K562 (cell line): ENCODE data around the gene SMAD4. TPM values are rescaled to one million over a fixed set of nuclear protein-coding genes. Genes with fewer than 3 reads are reported as not detected.

ENCODE experiments used
- ATAC-seq: fragments of 200-7000 bp; cut with Tn5 transposase; 3 replicates; pipeline ENCODE4 v1.9.1; 2020; ENCODE audit warnings: moderate library complexity
- BruUV-seq: library from RNA; stranded (reverse); fragments of 400-500 nt; replicated peaks from 2 replicates; lab custom pipeline; 2021; lab: Mats Ljungman, UMichigan
- CTCF ChIA-PET: fragments of 300-600 bp; formaldehyde crosslinking; extraction: SDS; loops from one replicate; lab custom pipeline; 2021; ENCODE audit warnings: low intra/inter-chr PET ratio; lab: Yijun Ruan, JAX
- POLR2A ChIA-PET: fragments of 300-600, 350-650 bp; sonication (Branson Sonifier 250); formaldehyde crosslinking; extraction: SDS; loops from one replicate; lab custom pipeline; 2021; ENCODE audit warnings: antibody characterized with exemption, inconsistent platforms; lab: Yijun Ruan, JAX
- DNase-seq, 4 experiments: peaks; one replicate each; pipeline versions ENCODE4 v3.0.0 to v3.0.0-alpha.2; 2011 to 2018; ENCODE audit warnings: low spot score in 3 of 4, mixed read lengths in 3 of 4; ENCODE audit errors: extremely low read depth in 1 of 4
- FAIRE-seq: peaks from 2 replicates; lab custom pipeline; 2011; peaks lifted over from hg19 to GRCh38; lab: Jason Lieb, UNC
- H2AFZ ChIP-seq: 2 replicates; pipeline ENCODE4 v1.6.0; 2011; ENCODE audit warnings: low read depth, low read length, control low read depth, inconsistent platforms
- H3K27ac ChIP-seq: fragments of 200-600 bp; 3 replicates; pipeline ENCODE4 v1.8.0; 2011; ENCODE audit warnings: low read depth, mild to moderate bottlenecking, control low read depth, inconsistent platforms, low read length, moderate library complexity, mixed read lengths; ENCODE audit errors: extremely low read depth
- H3K27me3 ChIP-seq, 2 experiments: fragments of 300-600 bp in 1 of 2; 2 replicates in 1 of 2; 3 replicates in 1 of 2; pipeline versions ENCODE4 v1.6.0 to v1.8.0; 2011; ENCODE audit warnings: inconsistent platforms in 2 of 2, low read length in 2 of 2, mild to moderate bottlenecking in 1 of 2, mixed read lengths in 1 of 2, moderate library complexity in 1 of 2; ENCODE audit not compliant: control insufficient read depth in 2 of 2, insufficient read depth in 2 of 2
- H3K36me3 ChIP-seq: fragments of 300-600 bp; 3 replicates; pipeline ENCODE4 v1.8.0; 2011; ENCODE audit warnings: mild to moderate bottlenecking, low read length, inconsistent platforms; ENCODE audit not compliant: control insufficient read depth, insufficient read depth
- H3K4me1 ChIP-seq, 2 experiments: fragments of 200-600 bp in 1 of 2; replicated peaks in 1 of 2; 2 replicates in 1 of 2; 3 replicates in 1 of 2; pipeline versions ENCODE4 v1.5.1 to v1.8.0; 2011; ENCODE audit warnings: inconsistent platforms in 2 of 2, low read length in 2 of 2, mild to moderate bottlenecking in 1 of 2, mixed read lengths in 1 of 2, moderate library complexity in 1 of 2; ENCODE audit not compliant: control insufficient read depth in 2 of 2, insufficient read depth in 2 of 2
- H3K4me2 ChIP-seq: 2 replicates; pipeline ENCODE4 v1.6.1; 2011; ENCODE audit warnings: low read length, control low read depth, inconsistent platforms, mixed read lengths; ENCODE audit not compliant: insufficient read depth
- H3K4me3 ChIP-seq: fragments of 200-600 bp; sonication (generic), shearing (Covaris generic); 2 replicates; pipeline ENCODE4 v1.5.1; 2016; ENCODE audit warnings: control low read depth, inconsistent platforms
- H3K79me2 ChIP-seq: fragments of 200-600 bp; 3 replicates; pipeline ENCODE4 v1.8.0; 2011; ENCODE audit warnings: low read length, inconsistent platforms; ENCODE audit not compliant: control insufficient read depth, insufficient read depth
- H3K9ac ChIP-seq, 2 experiments: 2 replicates each; pipeline versions ENCODE4 v1.6.0 to v1.6.1; 2011; ENCODE audit warnings: low read depth in 2 of 2, low read length in 2 of 2, control low read depth in 1 of 2, inconsistent platforms in 1 of 2, mild to moderate bottlenecking in 1 of 2, mixed read lengths in 1 of 2; ENCODE audit not compliant: insufficient read depth in 1 of 2
- H3K9me1 ChIP-seq: one replicate; pipeline ENCODE4 v1.6.0; 2011; ENCODE audit warnings: inconsistent platforms, mild to moderate bottlenecking, low read length, moderate library complexity; ENCODE audit not compliant: control insufficient read depth, insufficient read depth
- H3K9me3 ChIP-seq: replicated peaks from 2 replicates; pipeline ENCODE4 v1.5.1; 2011; ENCODE audit warnings: low read depth, low read length, inconsistent platforms; ENCODE audit not compliant: control insufficient read depth, insufficient read depth
- H4K20me1 ChIP-seq: replicated peaks from 2 replicates; pipeline ENCODE4 v1.6.1; 2011; ENCODE audit warnings: low read length, inconsistent platforms, mixed read lengths; ENCODE audit not compliant: control insufficient read depth, insufficient read depth
- CBX8 ChIP-seq: fragments of 200-600 bp; sonication (generic); IDR thresholded peaks from 2 replicates; pipeline ENCODE4 v1.6.1; 2012; ENCODE audit warnings: borderline replicate concordance, mixed run types, low read depth, mild to moderate bottlenecking, moderate library complexity, mixed read lengths, low read length, control low read depth, inconsistent platforms; ENCODE audit not compliant: poor library complexity, severe bottlenecking; ENCODE audit errors: extremely low read depth
- HDAC1 ChIP-seq, 2 experiments: fragments of 450-650 bp; IDR thresholded peaks; 2 replicates each; pipeline ENCODE4 v1.6.1; 2016 to 2017; ENCODE audit warnings: inconsistent platforms in 1 of 2, mild to moderate bottlenecking in 1 of 2, moderate library complexity in 1 of 2
- HDGF ChIP-seq: fragments of 450-650 bp; IDR thresholded peaks from 2 replicates; pipeline ENCODE4 v1.6.1; 2016
- ILK ChIP-seq: fragments of 450-650 bp; IDR thresholded peaks from 2 replicates; pipeline ENCODE4 v1.6.1; 2016; ENCODE audit warnings: missing genetic modification characterization, low read depth, mild to moderate bottlenecking, missing compliant biosample characterization, moderate library complexity, borderline replicate concordance
- LCOR ChIP-seq: sonication (generic); formaldehyde crosslinking; IDR thresholded peaks from 2 replicates; pipeline ENCODE4 v1.8.0; 2022; ENCODE audit warnings: mild to moderate bottlenecking, missing genetic modification reagents
- MTF1 ChIP-seq: fragments of 250-450 bp; sonication (Bioruptor Pico); IDR thresholded peaks from 2 replicates; pipeline ENCODE4 v1.9.0; 2021; ENCODE audit warnings: moderate library complexity, mild to moderate bottlenecking, inconsistent platforms, borderline replicate concordance
- MXI1 ChIP-seq: IDR thresholded peaks from 2 replicates; pipeline ENCODE4 v1.6.1; 2011; ENCODE audit warnings: low read depth, mild to moderate bottlenecking, improper control_type of control experiment, low read length
- NEUROD1 ChIP-seq: fragments of 150-350 bp; IDR thresholded peaks from 2 replicates; pipeline ENCODE4 v1.6.1; 2014; ENCODE audit warnings: borderline replicate concordance, low read length, low read depth; ENCODE audit not compliant: partially characterized antibody
- NFYB ChIP-seq: IDR thresholded peaks from 2 replicates; pipeline ENCODE4 v1.6.1; 2011; ENCODE audit warnings: mild to moderate bottlenecking, moderate library complexity; ENCODE audit not compliant: insufficient read length; ENCODE audit errors: extremely low read depth
- PHF8 ChIP-seq: fragments of 200-600 bp; sonication (generic); IDR thresholded peaks from 2 replicates; pipeline ENCODE4 v1.6.1; 2012; ENCODE audit warnings: mixed run types, mild to moderate bottlenecking, inconsistent platforms, low read length, moderate library complexity, borderline replicate concordance
- SRF ChIP-seq, 2 experiments: fragments of 250-450, 450-650 bp in 1 of 2; sonication (Bioruptor Pico) in 1 of 2; sonication (generic) in 1 of 2; formaldehyde crosslinking; IDR thresholded peaks; 2 replicates each; pipeline versions ENCODE4 v1.5.0 to v1.5.1; 2020 to 2022; ENCODE audit warnings: mild to moderate bottlenecking in 1 of 2, missing genetic modification reagents in 1 of 2
- SRSF9 ChIP-seq: fragments of 200-400 bp; formaldehyde crosslinking; IDR thresholded peaks from 2 replicates; pipeline ENCODE4 v1.6.1; 2017; ENCODE audit warnings: low read depth, low read length, borderline replicate concordance
- U2AF1 ChIP-seq: fragments of 200-400 bp; formaldehyde crosslinking; optimal IDR thresholded peaks from 2 replicates; pipeline ENCODE3; 2017; ENCODE audit warnings: mild to moderate bottlenecking, low read depth, low read length, moderate library complexity
- ZNF12 ChIP-seq: sonication (generic); formaldehyde crosslinking; IDR thresholded peaks from 2 replicates; pipeline ENCODE4 v1.4.0; 2020; ENCODE audit warnings: mild to moderate bottlenecking, missing genetic modification reagents
- ZNF232 ChIP-seq: sonication (generic); formaldehyde crosslinking; IDR thresholded peaks from 2 replicates; pipeline ENCODE4 v1.8.0; 2022; ENCODE audit warnings: mild to moderate bottlenecking, missing genetic modification reagents
- WGBS: fragments of 100-300 bp; shearing (Covaris generic); methylation state at CpG from one replicate; pipeline ENCODE4 v1.1.6; 2016; ENCODE audit warnings: low coverage, mixed read lengths; ENCODE audit not compliant: insufficient coverage; ENCODE audit errors: missing lambda C conversion rate; 5-methylcytosine and 5-hydroxymethylcytosine counted together
- in situ Hi-C: fragments of 300-500 bp; cut with MboI; formaldehyde crosslinking; loops from 4 replicates; pipeline ENCODE4 v1.15.0; 2018; ENCODE audit warnings: inconsistent platforms, mixed read lengths
- intact Hi-C: fragments of 100-400 bp; cut with micrococcal nuclease; formaldehyde crosslinking; loops from 2 replicates; pipeline ENCODE4 v1.14.2; 2022
- polyA plus RNA-seq, 8 experiments: library from polyadenylated mRNA; depleted of rRNA in 4 of 8; stranded (reverse) in 5 of 8; unstranded in 3 of 8; fragments of >200 nt; fragmentation: Nextera tagmentation in 2 of 8; fragmentation: Illumina TruSeq in 1 of 8; extraction: Ambion mirVana in 2 of 8; extraction: Trizol in 1 of 8; gene quantifications; 2 replicates each; pipeline versions ENCODE4 v1.2.1 to v1.2.3, GENCODE V29; 2011 to 2014; ENCODE audit warnings: inconsistent platforms in 1 of 8, missing spikeins in 1 of 8
- total RNA-seq, 7 experiments: library from RNA; depleted of rRNA in 6 of 7; stranded (reverse); fragments of >200 nt in 6 of 7; fragmentation: Illumina TruSeq in 2 of 7; extraction: Trizol in 2 of 7; gene quantifications; 2 replicates each; pipeline versions ENCODE4 v1.2.1 to v1.2.3, GENCODE V29; 2011 to 2021; ENCODE audit warnings: low replicate concordance in 1 of 7
- TF ChIP-seq, protein P1 (sequence below), 2 experiments: fragments of 250-450 bp in 1 of 2; fragments of 450-650 bp in 1 of 2; sonication (Bioruptor Pico) in 1 of 2; IDR thresholded peaks; 2 replicates each; pipeline versions ENCODE4 v1.6.1 to v1.8.0; 2016 to 2021; ENCODE audit warnings: mild to moderate bottlenecking in 2 of 2, moderate library complexity in 2 of 2, missing compliant biosample characterization in 1 of 2, missing genetic modification characterization in 1 of 2
- TF ChIP-seq, protein P2 (sequence below): fragments of 450-650 bp; IDR thresholded peaks from 2 replicates; pipeline ENCODE4 v1.7.1; 2018; ENCODE audit warnings: mild to moderate bottlenecking, low read depth; ENCODE audit not compliant: partially characterized antibody

SMAD4 gene
- total and polyA plus RNA-seq, 9 of the 15 experiments (the other 6 are each of a cell fraction or from before 2014, with no cell fraction given), result 5.7 to 55.0 (median 39.4) TPM

DNA sequence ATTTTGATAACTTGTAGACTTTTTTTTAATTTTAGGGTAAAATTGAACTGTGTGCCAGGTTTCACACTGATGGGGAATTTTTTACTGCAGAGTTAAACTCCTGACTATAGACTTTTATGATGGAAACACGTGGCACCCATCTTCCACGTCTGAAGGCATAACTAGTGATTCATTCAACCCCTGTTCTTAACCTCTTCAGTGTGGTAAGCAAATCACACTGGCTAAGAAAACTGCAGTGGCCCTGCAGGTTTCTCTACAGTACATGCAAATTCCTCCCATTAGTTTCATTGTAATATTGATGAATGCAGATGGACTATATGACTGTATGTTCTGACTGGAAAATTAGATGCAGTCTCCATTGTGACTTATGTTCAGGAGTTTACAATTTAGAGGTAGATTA, 47.2 kb downstream of the SMAD4 start:
- 95% methylated on average over 2 of the region's 2 CpGs for WGBS
- ATAC-seq (no peak), DNase-seq (no peak), FAIRE-seq (no peak)
- H3K9ac ChIP-seq, result no peak overlapping the region
- ChIA-PET CTCF (no interaction called here), POLR2A (no interaction called here)
- no peaks in the 10 kb centered on the region for H3K27me3 ChIP-seq
- no peak for TF ChIP-seq ZNF12 (CRISPR knock-in tag)
- TF ChIP-seq ZNF232 (CRISPR knock-in tag), result no peak
- TF ChIP-seq SRSF9, result no peak
- TF ChIP-seq ILK, result no peak
- no peak for TF ChIP-seq U2AF1
- TF ChIP-seq HDAC1 (IDR thresholded peaks at IDR 0.05), result no peak
- no peak for TF ChIP-seq SRF (CRISPR knock-in tag; IDR thresholded peaks at IDR 0.05)
- TF ChIP-seq CBX8, result no peak
- TF ChIP-seq, protein P1, sequence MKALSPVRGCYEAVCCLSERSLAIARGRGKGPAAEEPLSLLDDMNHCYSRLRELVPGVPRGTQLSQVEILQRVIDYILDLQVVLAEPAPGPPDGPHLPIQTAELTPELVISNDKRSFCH (CRISPR knock-in tag; IDR thresholded peaks at IDR 0.05), result no peak
- TF ChIP-seq, protein P1 (tag; IDR thresholded peaks at IDR 0.05), result no peak
- TF ChIP-seq, protein P2, sequence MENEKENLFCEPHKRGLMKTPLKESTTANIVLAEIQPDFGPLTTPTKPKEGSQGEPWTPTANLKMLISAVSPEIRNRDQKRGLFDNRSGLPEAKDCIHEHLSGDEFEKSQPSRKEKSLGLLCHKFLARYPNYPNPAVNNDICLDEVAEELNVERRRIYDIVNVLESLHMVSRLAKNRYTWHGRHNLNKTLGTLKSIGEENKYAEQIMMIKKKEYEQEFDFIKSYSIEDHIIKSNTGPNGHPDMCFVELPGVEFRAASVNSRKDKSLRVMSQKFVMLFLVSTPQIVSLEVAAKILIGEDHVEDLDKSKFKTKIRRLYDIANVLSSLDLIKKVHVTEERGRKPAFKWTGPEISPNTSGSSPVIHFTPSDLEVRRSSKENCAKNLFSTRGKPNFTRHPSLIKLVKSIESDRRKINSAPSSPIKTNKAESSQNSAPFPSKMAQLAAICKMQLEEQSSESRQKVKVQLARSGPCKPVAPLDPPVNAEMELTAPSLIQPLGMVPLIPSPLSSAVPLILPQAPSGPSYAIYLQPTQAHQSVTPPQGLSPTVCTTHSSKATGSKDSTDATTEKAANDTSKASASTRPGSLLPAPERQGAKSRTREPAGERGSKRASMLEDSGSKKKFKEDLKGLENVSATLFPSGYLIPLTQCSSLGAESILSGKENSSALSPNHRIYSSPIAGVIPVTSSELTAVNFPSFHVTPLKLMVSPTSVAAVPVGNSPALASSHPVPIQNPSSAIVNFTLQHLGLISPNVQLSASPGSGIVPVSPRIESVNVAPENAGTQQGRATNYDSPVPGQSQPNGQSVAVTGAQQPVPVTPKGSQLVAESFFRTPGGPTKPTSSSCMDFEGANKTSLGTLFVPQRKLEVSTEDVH, result no peak
- TF ChIP-seq MXI1, result no peak
- no peak for TF ChIP-seq LCOR (CRISPR knock-in tag)
- no peak for TF ChIP-seq PHF8
- no peak for TF ChIP-seq MTF1 (CRISPR knock-in tag)
- TF ChIP-seq NEUROD1, result no peak
- no peak for TF ChIP-seq HDGF
- TF ChIP-seq NFYB, result no peak
- in situ Hi-C loops (no loop called here), intact Hi-C loops (no loop called here)
- H3K4me2 ChIP-seq, result no peak overlapping the region
- peaks cover 57% of the 10 kb centered on the region for H3K36me3 ChIP-seq
- H3K27ac ChIP-seq, result no peak overlapping the region
- BruUV-seq, result no TSS peak
- no peak overlapping the region for H3K4me3 ChIP-seq
- H3K79me2 ChIP-seq, result peaks cover 7% of the 10 kb centered on the region; the same call in 1 of the 3 replicates
- no peaks in the 10 kb centered on the region for H3K9me1 ChIP-seq
- no peaks in the 10 kb centered on the region for H4K20me1 ChIP-seq
- H3K4me1 ChIP-seq, result no peaks in the 10 kb centered on the region
- no peaks in the 10 kb centered on the region for H3K9me3 ChIP-seq
- H2AFZ ChIP-seq, result no peak overlapping the region
